Measurements from ENCODE around the gene GLP1R.

DNA sequence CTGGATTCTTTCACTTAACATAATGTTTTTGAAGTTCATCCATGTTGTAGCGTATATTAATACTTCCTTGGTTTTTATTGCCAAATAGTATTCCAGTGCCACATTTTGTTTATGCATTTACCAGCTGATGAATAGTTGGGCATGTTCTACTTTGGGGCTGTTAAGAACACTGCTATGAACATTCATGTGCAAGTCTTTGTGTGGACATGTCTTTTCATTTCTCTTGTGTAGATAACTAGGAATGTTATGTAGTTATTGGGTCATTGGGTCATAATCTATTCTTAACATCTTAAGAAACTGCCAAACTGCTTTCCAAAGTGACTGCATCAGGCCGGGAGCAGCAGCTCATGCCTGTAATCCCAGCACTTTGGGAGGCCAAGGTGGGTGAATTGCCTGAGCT, 43.8 kb upstream of the GLP1R start:
- TF ChIP-seq, protein P1, sequence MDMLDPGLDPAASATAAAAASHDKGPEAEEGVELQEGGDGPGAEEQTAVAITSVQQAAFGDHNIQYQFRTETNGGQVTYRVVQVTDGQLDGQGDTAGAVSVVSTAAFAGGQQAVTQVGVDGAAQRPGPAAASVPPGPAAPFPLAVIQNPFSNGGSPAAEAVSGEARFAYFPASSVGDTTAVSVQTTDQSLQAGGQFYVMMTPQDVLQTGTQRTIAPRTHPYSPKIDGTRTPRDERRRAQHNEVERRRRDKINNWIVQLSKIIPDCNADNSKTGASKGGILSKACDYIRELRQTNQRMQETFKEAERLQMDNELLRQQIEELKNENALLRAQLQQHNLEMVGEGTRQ (IDR thresholded peaks at IDR 0.05), result no peak
- TF ChIP-seq, protein P2, sequence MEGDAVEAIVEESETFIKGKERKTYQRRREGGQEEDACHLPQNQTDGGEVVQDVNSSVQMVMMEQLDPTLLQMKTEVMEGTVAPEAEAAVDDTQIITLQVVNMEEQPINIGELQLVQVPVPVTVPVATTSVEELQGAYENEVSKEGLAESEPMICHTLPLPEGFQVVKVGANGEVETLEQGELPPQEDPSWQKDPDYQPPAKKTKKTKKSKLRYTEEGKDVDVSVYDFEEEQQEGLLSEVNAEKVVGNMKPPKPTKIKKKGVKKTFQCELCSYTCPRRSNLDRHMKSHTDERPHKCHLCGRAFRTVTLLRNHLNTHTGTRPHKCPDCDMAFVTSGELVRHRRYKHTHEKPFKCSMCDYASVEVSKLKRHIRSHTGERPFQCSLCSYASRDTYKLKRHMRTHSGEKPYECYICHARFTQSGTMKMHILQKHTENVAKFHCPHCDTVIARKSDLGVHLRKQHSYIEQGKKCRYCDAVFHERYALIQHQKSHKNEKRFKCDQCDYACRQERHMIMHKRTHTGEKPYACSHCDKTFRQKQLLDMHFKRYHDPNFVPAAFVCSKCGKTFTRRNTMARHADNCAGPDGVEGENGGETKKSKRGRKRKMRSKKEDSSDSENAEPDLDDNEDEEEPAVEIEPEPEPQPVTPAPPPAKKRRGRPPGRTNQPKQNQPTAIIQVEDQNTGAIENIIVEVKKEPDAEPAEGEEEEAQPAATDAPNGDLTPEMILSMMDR (IDR thresholded peaks at IDR 0.05), result no peak
- TF ChIP-seq GATA3 (IDR thresholded peaks at IDR 0.05; ENCODE audit: borderline replicate concordance) (no peak), KDM1A (IDR thresholded peaks at IDR 0.05; ENCODE audit: low read depth) (no peak), POLR2AphosphoS2 (conservative IDR thresholded peaks at IDR 0.05; ENCODE audit: low read length) (no peak), ZFP36 (IDR thresholded peaks at IDR 0.05; ENCODE audit: borderline replicate concordance, partially characterized antibody) (no peak), NR3C1 (IDR thresholded peaks at IDR 0.05) (no peak), RARB (CRISPR knock-in tag; IDR thresholded peaks at IDR 0.05) (no peak), NPAS2 (CRISPR knock-in tag; IDR thresholded peaks at IDR 0.05; ENCODE audit: borderline replicate concordance) (no peak), MAFK (IDR thresholded peaks at IDR 0.05; ENCODE audit: partially characterized antibody) (no peak), POLR2A (IDR thresholded peaks at IDR 0.05; ENCODE audit: low read length) (no peak), RCOR1 (IDR thresholded peaks at IDR 0.05; ENCODE audit: low read depth, low read length) (no peak), SREBF2 (IDR thresholded peaks at IDR 0.05) (no peak)

Measured in A549 (cell line).